ENCODE data around the gene SUSD4.

GRCh38 chr1:223221686-223222085 lies 142.3 kb downstream of the SUSD4 start:
- TF ChIP-seq GATA3 (IDR thresholded peaks at IDR 0.05; ENCODE audit: low read depth, low read length) = no peak
- TF ChIP-seq GATA2 (IDR thresholded peaks at IDR 0.05; ENCODE audit: low read depth, low read length) = no peak
